ENCODE results near the gene PGAM5.
A peak's percentile ranks its signal among the peaks of the same experiment; 100 is the strongest.
"Not testable (repeated sequence)": the region's sequence is repeated elsewhere in the genome, so short reads cannot be mapped to it uniquely, and the experiment has no call there.

The PGAM5 gene

DNA sequence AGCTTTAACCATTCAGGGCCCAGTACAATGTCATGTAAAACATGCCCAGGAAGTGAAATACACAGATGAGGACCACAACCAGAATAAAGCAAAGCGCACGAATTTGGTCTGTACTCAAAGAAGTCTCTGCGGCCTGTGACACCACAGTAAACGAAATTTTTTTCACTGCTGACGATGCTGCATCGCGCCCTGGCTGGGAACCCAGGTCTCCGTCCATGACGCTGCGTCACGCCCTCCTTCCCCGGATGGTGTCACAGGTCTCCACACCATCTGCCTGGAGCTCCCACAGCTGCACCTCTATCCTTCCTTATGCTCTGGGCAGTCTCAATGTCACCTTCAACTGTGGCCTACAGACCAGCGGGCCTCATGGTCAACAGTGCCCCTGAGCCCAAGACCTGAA is 33.2 kb downstream of the PGAM5 start:
- no peak for DNase-seq (ENCODE audit: low read depth in 1 of 2, low spot score in 1 of 2)

DNA sequence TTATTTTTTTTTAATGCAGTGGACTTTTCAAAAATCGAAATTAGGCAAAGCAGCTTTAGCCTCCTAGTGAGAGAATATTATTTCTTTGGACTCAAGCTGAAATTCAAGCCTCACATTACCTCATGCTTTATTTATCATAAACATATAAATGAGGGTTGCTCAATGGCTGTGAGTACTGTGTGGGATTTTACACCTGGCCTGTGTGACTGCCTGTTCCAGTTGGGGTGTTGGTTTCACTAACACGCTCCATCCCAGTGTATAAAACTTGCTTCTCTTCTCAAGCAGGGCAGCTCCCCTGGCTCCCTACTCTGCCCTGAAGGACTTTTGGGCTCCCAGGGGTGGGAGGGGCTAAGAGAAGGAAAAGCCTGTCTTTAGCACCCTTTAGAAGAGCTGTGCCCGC is 36.0 kb downstream of the PGAM5 start:
- DNase-seq (ENCODE audit: low read depth in 1 of 2, low spot score in 1 of 2), result no peak

DNA sequence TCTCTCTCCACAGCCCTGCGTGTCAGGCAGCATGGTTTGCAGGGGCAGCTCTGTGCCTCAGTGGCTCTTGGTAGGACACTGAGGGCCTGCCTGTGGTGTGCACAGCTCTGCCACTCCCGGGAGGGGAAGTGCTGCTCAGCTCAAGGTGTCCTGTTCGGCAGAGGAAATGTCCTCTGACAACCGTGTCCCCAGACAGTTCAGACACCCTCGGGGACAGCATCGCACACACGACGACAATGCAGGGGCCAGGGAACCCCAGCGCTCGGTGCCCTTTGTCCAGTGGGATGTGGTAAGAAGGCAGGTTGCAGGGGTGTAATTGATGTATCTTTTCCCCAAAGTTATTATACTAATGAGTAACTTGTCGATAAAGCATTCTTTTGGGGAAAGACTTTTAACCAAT is 36.8 kb downstream of the PGAM5 start:
- DNase-seq (ENCODE audit: low read depth in 1 of 2, low spot score in 1 of 2), result no peak

DNA sequence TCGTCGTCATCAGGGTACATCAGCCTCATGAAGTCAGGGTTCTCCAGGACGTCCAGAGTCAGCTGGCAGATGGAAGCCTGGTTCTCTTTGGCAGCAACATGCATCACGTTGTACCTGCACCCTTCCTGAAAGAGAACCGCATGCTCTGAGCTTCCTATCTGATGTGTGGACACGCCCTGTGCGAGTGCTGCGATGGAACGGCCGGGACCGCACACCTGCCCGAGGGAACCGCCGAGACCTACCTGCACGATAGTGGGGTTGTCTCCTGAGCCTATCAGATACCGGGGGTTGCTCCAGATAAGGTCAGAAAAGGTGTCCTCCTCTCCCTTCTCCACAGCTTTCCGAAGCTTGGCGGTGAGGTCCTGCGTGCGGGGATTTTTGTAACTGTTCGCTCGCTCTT is 37.3 kb downstream of the PGAM5 start:
- DNase-seq (ENCODE audit: low read depth in 1 of 2, low spot score in 1 of 2), result no peak

DNA sequence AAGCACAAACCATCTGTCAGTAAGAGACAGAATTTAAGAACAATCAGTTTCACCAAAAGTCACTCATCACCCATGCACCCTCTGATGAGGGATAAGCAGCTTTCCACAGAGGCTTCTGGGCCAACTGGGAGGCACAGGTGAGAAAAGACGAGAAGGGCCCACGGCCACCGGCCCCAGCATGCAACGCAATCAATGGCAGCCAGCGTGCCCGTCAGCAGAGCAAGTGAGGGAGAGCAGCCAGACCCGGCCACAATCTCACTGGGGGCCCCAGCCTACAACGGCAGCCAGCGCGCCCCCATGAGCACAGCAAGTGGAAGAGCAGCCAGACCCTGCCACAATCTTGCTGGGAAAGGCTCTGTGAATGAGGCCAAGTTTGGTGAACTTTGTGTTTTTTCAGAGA is 37.7 kb downstream of the PGAM5 start:
- DNase-seq (ENCODE audit: low read depth in 1 of 2, low spot score in 1 of 2), result no peak

DNA sequence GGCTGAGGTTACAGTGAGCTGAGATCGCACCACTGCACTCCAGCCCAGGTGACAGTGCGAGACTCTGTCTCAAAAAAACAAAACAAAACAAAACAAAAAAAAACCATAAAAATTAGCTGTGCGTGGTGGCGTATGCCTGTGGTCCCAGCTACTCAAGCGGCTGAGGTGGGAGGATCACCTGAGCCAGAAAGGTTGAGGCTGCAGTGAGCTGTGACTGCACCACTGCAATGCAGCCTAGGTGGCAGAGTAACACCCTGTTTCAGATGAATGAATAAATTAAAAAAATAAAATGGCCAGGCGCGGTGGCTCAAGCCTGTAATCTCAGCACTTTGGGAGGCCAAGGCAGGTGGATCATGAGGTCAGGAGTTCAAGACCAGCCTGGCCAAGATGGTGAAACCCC is 43.0 kb downstream of the PGAM5 start:
- not testable (repeated sequence) for DNase-seq (ENCODE audit: low read depth in 1 of 2, low spot score in 1 of 2)

DNA sequence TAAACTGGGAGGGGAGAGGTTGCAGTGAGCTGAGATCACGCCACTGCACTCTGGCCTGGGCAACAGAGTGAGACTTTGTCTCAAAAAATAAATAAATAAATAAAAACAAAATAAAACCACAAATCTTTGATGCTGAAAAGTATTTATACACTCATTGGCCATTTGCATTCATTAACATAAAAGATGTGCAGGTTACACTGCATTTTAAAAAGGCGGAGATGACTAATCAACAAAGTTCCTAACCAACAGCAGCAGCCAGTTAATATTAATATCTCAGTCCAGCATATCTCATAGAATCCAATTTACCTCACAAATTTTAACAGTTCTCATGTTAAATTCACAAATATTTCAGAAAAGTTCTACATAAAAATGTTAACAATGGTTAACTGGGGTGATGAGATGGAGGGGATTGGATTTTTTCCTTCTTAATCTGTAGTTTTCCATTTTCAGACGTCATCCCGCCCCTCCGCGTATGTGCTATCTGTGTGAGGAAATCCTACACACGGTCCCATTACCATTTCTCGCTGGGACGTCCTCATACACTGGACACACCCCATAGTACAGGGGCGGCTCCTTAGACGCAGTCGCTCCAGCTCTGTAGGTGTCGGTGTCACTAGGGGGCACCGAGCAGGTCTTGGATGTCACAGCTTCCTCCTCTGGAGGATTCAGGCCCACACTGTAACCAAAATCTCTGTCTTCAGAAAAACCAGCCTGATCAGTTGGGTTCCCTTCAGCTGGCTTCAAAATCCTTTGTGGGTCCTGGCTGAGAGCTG is 43.7 kb downstream of the PGAM5 start:
- DNase-seq (ENCODE audit: low read depth in 1 of 2, low spot score in 1 of 2), result no peak

DNA sequence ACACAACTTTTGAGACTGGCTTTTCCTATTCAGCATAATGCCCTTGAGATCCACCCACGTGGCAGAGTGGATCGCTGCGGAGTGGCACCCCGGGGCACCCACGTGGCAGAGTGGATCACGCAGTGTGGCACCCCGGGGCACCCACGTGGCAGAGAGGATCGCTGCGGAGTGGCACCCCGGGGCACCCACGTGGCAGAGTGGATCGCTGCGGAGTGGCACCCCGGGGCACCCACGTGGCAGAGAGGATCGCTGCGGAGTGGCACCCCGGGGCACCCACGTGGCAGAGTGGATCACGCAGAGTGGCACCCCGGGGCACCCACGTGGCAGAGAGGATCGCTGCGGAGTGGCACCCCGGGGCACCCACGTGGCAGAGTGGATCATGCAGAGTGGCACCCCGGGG is 48.2 kb downstream of the PGAM5 start:
- DNase-seq (ENCODE audit: low read depth in 1 of 2, low spot score in 1 of 2), result not testable (repeated sequence)

DNA sequence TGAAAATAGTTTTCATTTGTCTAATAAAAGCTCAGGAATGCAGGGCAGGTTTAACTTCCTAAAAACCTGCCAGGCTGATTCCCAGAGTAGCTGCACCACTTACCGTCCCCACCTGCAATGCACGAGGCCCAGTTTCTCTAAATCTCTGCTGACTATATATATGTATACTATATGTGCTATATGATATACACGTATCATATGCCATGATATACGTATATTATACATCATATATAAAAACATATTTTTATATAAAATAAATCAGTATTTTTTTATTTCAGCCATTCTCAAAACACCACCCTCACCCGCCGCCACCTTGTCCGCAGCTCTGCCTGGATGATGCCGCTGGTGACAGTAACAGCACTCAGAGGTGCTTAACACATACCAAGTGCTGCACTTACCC is 48.7 kb downstream of the PGAM5 start:
- no peak for DNase-seq (ENCODE audit: low read depth in 1 of 2, low spot score in 1 of 2)

DNA sequence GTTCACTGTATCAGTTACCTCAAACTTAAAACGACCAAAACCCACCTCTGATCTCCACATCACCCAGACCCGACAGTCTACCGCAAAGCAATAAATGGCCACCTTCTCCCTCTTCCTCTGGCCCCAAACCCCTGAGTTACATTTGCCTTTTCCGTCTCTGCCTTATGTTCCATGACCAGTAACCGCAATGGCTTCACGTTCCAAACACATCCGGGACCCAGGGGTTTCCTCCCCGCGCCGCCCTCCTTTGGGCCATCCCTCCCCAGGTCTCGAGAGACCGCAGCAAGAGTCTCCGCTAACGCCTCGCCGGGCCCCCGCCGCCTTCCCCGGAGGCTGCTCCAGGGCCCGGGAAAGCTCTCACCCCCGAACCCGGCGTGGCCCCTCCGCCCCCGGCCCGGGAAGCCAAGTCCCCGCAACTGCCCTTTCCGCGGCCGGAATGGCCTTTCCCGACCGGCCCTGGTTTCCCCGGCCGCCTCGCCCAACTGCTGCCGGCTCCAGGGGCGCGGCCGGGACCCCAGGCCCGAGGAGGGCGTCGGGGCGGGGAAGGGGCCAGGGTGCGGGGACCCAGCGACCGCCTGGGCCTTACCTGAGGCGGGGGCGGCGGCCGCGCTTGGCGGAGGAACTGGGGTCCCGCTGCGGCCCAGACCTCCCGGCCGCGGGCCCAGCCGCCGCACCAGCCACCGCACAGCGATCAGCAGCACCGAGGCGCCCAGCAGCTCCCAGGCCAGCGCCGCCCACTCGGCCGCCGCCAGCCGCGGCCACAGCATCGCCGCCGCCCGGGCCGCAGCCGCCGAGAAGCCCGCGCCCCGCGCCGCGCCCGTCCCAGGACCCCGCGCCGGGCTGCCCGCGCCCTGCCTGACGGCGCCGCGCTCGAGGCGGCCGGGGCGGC is 50.6 kb downstream of the PGAM5 start, which contains the start of gene ANKLE2:
TSS of gene ANKLE2 (minus strand) at position 801 of the 889 bp plus-strand sequence. CDS start at position 767, 34 bp downstream.
- DNase-seq (ENCODE audit: low read depth in 1 of 2, low spot score in 1 of 2), result peak; percentile 40 to 59

DNA sequence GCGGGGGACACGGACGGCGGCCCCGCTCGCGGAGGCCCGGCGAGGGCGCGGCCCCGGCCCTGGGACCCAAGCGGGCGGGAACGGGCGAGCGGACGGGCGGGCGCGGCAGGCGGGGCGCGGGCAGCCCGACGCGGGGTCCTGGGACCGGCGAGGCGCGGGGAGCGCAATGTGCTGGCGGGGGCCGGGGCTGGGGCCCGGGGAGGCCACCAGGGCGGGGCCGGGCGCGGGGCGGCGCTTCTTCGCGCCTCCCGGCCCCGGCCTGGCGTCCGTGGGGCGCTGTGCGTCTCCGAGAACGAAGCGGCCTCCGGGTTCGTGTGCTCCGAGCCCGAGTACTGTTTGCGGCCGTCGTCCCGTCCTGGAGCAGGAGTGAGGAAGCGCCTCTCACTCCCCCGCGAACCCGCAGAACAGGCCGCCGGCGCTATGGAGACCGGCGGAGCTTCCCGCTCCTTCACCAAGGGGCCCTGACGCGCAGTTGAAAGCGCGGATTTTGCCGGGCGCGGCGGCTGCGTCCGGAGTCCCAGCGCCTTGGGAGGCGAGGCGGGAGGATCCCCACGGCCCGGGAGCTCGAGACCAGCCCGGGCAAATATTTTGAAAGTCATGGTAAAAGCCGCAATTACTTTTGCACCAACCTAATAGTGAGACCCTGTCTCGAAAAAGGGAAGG is 51.4 kb downstream of the PGAM5 start:
- peak; percentile 81 to 84 for DNase-seq (ENCODE audit: low read depth in 1 of 2, low spot score in 1 of 2)

DNA sequence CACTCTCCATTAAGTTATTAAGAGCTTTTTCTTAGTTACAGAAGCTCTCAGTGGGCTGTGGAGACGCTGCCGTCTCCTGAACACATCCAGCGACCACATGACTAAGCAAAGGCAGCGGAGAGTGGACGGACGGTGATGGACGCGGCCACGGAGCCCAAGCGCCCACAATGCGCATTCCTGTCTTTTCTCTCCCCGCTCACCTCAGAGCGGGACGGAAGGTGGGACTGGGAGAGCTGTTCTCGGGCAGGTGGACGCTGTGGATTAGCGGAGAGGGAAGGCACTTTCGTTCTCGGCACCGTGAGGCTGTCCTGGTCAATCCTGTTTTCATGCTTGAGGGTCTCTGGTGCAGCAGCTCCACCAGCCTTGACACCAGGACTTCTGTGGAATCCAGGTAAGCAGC is 53.6 kb downstream of the PGAM5 start:
- DNase-seq (ENCODE audit: low read depth in 1 of 2, low spot score in 1 of 2), result no peak

DNA sequence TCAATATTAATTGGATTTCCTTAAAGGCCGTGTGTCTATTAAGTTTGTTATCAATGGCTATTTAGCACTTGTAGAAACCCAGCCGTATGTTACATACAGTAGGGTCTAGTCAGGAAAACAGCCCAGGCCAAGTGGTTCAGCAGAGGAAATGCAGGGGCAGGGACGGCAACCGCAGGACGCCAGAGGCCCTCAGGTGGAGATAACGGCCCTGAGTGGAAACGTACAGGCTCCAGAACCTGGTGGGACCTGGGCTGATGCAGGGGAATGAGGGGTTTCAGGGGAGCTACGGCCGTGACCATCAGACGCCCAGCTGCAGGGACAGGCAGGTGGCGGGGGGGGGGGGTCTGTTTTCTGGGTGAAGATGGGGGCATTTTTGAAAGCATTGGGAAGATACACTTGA is 54.7 kb downstream of the PGAM5 start:
- no peak for DNase-seq (ENCODE audit: low read depth in 1 of 2, low spot score in 1 of 2)

DNA sequence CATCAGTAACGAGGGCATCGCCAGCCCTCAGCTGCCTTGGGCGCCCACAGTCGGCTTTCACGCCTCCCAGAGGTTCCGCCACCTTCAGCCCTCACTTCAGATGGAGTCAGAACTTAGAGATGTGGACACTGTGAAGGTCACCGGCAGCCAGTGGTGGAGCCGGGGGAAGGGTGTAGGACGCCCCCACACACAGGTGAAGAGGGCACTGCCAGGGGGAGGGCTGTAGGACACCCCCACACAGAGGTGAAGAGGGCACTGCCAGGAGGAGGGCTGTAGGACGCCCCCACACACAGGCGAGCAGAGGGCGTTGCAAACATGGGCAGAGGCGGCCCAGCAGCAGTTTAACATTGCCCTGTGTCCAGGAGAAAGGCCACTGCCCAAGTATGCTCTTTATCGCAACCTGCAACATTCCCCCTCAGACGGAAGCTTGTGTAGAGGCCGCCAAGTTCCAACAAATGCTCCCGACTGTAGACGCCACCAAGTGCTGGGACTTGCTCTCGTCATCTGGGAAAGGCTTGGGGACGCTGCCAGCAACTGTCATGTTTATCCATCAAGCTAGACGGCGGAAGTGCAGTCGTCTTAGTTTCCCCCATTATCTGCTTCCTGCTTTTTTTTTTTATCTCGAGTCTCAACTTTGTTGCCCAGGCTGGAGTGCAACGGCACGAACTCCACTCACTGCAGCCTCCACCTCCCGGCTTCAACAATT is 55.9 kb downstream of the PGAM5 start:
- DNase-seq (ENCODE audit: low read depth in 1 of 2, low spot score in 1 of 2), result no peak

DNA sequence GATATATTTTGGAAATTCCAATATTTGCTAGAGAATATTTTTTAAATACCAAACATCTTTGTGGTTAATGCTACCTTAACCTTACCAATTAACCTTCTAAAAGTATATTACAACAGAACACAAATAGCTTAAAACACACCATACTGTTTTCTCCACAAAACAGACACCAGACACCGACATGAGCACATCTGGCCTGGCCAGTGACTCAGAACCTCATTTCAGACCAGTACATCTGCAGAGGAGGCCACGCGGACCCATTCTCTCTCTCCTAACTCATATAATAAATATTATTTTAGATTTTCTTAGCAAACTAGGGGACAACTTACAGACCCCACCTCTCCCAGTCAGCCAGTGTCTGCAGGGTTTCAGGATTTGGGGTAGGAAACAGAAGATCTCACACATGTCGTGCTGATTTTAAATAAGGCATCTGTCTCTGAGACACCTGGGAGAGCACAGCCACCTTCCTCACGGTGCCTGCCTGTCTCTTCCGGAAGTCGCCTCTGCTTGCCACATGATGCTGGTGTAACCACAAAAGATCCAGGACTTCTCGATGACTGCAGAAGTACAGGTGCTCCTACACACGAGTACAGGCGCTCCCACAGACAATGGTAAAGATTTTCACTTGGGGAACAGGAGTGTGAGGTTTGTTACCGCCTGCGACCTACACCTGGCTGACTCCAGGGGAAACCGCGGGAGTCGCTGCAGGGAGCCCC is 60.6 kb downstream of the PGAM5 start:
- no peak for DNase-seq (ENCODE audit: low read depth in 1 of 2, low spot score in 1 of 2)

All from stimulated activated CD4-positive, alpha-beta T cell treated with anti-CD3 and anti-CD28 coated beads, Interleukin-15, amount 100 ng/mL, for 1 hour (primary cell).